ENCODE data around the gene PRDM11.

Gene PRDM11

DNA sequence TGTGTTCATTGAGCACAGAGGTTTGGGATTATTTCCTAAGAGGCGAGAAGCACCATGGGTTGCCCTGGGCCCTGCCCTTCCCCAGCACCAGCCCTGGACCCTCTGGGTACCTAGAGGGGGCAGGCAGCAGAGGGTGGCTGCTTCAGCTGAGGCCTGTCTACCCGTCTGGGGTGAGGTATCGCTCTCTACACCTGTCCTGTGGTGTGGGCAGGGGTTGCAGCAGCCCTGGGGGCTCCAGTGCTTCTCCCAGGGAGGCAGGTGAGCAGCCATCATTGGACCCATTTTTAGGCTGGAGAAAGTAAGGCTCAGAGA lies 15.6 kb downstream of the PRDM11 start:
- Histone ChIP-seq H3K9ac (no peak overlapping the region), H3K79me2 (peaks cover 5% of the 10 kb centered on the region), H2AFZ (no peak overlapping the region), H3K4me1 (peaks cover 10% of the 10 kb centered on the region), H3K27ac (no peak overlapping the region), H3K27me3 (ENCODE audit: control insufficient read depth, insufficient read depth, low read length) (no peaks in the 10 kb centered on the region), H3K4me2 (ENCODE audit: low read length) (no peak overlapping the region), H3K36me3 (ENCODE audit: control insufficient read depth, insufficient read depth, low read length) (no peaks in the 10 kb centered on the region), H3K9me3 (ENCODE audit: control insufficient read depth, low read length) (no peaks in the 10 kb centered on the region), H3K4me3 (ENCODE audit: low read depth, low read length) (no peak overlapping the region)
- TF ChIP-seq, protein P1, sequence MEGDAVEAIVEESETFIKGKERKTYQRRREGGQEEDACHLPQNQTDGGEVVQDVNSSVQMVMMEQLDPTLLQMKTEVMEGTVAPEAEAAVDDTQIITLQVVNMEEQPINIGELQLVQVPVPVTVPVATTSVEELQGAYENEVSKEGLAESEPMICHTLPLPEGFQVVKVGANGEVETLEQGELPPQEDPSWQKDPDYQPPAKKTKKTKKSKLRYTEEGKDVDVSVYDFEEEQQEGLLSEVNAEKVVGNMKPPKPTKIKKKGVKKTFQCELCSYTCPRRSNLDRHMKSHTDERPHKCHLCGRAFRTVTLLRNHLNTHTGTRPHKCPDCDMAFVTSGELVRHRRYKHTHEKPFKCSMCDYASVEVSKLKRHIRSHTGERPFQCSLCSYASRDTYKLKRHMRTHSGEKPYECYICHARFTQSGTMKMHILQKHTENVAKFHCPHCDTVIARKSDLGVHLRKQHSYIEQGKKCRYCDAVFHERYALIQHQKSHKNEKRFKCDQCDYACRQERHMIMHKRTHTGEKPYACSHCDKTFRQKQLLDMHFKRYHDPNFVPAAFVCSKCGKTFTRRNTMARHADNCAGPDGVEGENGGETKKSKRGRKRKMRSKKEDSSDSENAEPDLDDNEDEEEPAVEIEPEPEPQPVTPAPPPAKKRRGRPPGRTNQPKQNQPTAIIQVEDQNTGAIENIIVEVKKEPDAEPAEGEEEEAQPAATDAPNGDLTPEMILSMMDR (IDR thresholded peaks at IDR 0.05), result no peak

DNA sequence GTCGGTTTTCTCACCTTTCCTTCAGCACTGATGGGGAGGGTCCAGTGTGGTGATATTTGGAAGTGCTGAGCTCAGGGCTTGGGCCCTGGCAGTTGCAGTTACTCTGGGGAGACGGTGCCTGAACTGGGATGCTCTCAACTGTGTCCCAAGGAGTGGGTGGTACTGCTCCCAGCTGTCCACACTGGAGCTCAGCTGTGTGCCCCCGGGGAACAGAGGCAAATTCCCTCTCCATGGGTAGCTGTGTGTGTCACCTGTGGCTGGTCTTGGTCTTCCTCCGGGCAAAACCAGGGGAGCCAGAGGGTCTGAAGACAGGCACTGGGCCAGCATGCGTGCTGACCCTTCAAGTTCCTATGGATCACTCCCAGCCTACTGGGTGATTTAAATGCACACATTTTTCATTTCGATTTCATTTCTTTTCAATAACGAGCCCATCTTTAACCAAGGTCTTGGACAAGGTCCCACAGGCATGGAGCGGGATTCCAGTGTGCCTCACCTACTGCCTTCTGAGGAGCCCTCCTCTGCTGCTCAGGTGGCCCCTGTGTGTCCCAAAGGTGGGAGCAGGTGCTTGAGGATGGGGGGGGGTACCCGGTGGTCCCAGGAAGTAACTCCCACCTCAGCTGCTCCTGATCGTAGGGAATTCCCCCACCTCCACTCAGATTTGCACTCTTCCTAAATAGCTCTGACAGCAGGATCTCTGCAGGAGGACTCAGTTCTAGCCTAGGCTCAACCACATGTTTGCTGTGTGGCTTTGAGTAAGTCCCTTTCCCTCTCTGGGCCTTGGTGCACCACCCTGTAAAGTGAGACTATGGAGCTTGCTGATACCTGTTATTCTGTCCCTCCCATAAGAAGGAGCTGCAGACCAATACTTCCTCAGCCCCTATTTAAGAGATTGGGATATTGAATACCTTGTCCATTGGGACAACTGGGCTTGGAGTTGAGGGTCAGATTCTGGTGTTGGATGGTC lies 16.8 kb downstream of the PRDM11 start:
- Histone ChIP-seq H3K79me2 (peaks cover 5% of the 10 kb centered on the region), H3K9me3 (ENCODE audit: control insufficient read depth, low read length) (no peaks in the 10 kb centered on the region), H3K36me3 (ENCODE audit: control insufficient read depth, insufficient read depth, low read length) (no peaks in the 10 kb centered on the region), H3K27ac (no peak overlapping the region), H3K4me1 (peaks cover 3% of the 10 kb centered on the region), H3K4me2 (ENCODE audit: low read length) (no peak overlapping the region), H2AFZ (no peak overlapping the region), H3K4me3 (ENCODE audit: low read depth, low read length) (no peak overlapping the region), H3K9ac (no peak overlapping the region), H3K27me3 (ENCODE audit: control insufficient read depth, insufficient read depth, low read length) (no peaks in the 10 kb centered on the region)
- TF ChIP-seq, protein P1 (IDR thresholded peaks at IDR 0.05), result no peak

DNA sequence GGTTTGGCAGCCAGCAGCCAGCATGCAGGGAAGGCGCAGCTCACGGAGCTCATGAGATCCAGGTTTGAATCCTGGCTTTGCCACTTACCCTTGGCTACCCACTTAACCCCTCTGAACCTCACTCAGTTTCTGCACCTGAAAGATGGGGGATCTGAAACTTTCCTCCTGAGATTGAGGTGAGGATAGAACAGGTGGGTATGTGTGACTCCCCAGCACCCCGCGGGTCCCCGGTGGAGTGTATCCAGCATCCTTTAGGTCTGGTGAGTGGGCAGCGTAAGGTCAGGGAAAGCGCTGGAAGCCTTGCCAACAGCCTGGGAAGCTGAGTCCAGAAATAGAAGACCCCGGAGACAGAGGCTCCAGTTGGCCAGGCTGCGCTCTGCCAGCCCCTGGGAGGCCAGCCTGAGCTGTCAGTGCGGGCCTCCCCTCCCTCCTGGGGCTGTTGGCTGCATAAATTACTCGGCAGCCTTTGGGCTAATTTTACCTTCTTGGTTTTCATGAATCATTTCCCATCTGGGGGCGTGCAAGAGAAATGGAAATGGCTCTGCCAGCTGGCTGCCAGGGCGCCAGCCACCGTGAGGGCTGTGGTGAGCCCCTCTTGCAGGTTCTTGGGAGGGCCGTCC lies 17.6 kb downstream of the PRDM11 start:
- H3K27me3 ChIP-seq (ENCODE audit: control insufficient read depth, insufficient read depth, low read length), result no peaks in the 10 kb centered on the region
- H3K9ac ChIP-seq, result no peak overlapping the region
- H3K36me3 ChIP-seq (ENCODE audit: control insufficient read depth, insufficient read depth, low read length), result no peaks in the 10 kb centered on the region
- no peak overlapping the region for H3K27ac ChIP-seq
- no peaks in the 10 kb centered on the region for H3K9me3 ChIP-seq (ENCODE audit: control insufficient read depth, low read length)
- no peaks in the 10 kb centered on the region for H3K4me1 ChIP-seq
- H3K4me2 ChIP-seq (ENCODE audit: low read length), result no peak overlapping the region
- H2AFZ ChIP-seq, result no peak overlapping the region
- H3K4me3 ChIP-seq (ENCODE audit: low read depth, low read length), result no peak overlapping the region
- TF ChIP-seq, protein P1 (IDR thresholded peaks at IDR 0.05), result no peak
- no peaks in the 10 kb centered on the region for H3K79me2 ChIP-seq

DNA sequence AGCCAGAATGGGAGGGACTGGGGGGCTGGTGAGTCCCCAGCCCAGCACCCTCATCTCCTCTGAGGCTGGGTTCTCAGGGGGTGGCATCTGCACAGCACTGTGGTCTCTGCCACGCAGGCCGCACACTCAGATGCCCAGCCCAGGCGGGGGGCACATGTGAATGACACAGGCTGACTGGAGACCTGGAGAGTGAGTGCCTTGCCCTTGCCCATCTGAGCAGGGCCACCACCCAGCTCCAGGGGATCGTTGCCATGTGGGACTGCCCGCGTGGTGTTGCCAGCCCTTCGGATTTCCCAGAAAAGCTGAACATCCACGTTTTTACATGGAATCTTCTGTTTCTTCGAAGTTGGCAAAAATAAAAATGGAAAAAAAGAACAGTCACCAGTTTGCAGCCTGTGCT lies 18.9 kb downstream of the PRDM11 start:
- Histone ChIP-seq H3K27ac (no peak overlapping the region), H2AFZ (no peak overlapping the region), H3K4me1 (no peaks in the 10 kb centered on the region), H3K9ac (no peak overlapping the region), H3K27me3 (ENCODE audit: control insufficient read depth, insufficient read depth, low read length) (no peaks in the 10 kb centered on the region), H3K9me3 (ENCODE audit: control insufficient read depth, low read length) (no peaks in the 10 kb centered on the region), H3K79me2 (no peaks in the 10 kb centered on the region), H3K4me3 (ENCODE audit: low read depth, low read length) (no peak overlapping the region), H3K4me2 (ENCODE audit: low read length) (no peak overlapping the region), H3K36me3 (ENCODE audit: control insufficient read depth, insufficient read depth, low read length) (no peaks in the 10 kb centered on the region)
- TF ChIP-seq, protein P1 (IDR thresholded peaks at IDR 0.05), result no peak

Data from parathyroid adenoma (tissue), 2 donors.